GF-D8 (cell line): Measurements from ENCODE around the gene SLC8A1.

Experiments
- DNase-seq: peaks from one replicate; lab custom pipeline; 2025; lab: John Stamatoyannopoulos, UW

Gene SLC8A1

GRCh38 chr2:40420478-40420877 is 31.4 kb downstream of the SLC8A1 start:
- no peak for DNase-seq

- DNase-seq, result no peak
Observed at GRCh38 chr2:40419364-40419762, 32.5 kb downstream of the SLC8A1 start.

GRCh38 chr2:40418614-40419363 is 33.1 kb downstream of the SLC8A1 start:
- no peak for DNase-seq

GRCh38 chr2:40416486-40416885 is 35.4 kb downstream of the SLC8A1 start:
- DNase-seq, result no peak

- no peak for DNase-seq
Observed at GRCh38 chr2:40415391-40415790, 36.5 kb downstream of the SLC8A1 start.

- no peak for DNase-seq
Observed at GRCh38 chr2:40412456-40412855, 39.4 kb downstream of the SLC8A1 start.

GRCh38 chr2:40410695-40411094 is 41.2 kb downstream of the SLC8A1 start:
- DNase-seq, result no peak

GRCh38 chr2:40409734-40410133 is 42.2 kb downstream of the SLC8A1 start:
- no peak for DNase-seq

GRCh38 chr2:40406485-40407289 is 45.2 kb downstream of the SLC8A1 start:
- no peak for DNase-seq

- DNase-seq, result no peak
Observed at GRCh38 chr2:40405465-40405864, 46.4 kb downstream of the SLC8A1 start.

- DNase-seq, result no peak
Observed at GRCh38 chr2:40404517-40404916, 47.4 kb downstream of the SLC8A1 start.

- DNase-seq, result no peak
Observed at GRCh38 chr2:40403233-40403836, 48.6 kb downstream of the SLC8A1 start.

GRCh38 chr2:40401896-40402295 is 50.0 kb downstream of the SLC8A1 start:
- no peak for DNase-seq

GRCh38 chr2:40400336-40400953 is 51.4 kb downstream of the SLC8A1 start:
- no peak for DNase-seq

- no peak for DNase-seq
Observed at GRCh38 chr2:40397765-40398164, 54.1 kb downstream of the SLC8A1 start.

GRCh38 chr2:40396124-40396523 is 55.8 kb downstream of the SLC8A1 start:
- DNase-seq, result no peak

- no peak for DNase-seq
Observed at GRCh38 chr2:40395169-40396073, 56.5 kb downstream of the SLC8A1 start.

- no peak for DNase-seq
Observed at GRCh38 chr2:40394597-40394996, 57.3 kb downstream of the SLC8A1 start.

GRCh38 chr2:40394031-40394430 is 57.9 kb downstream of the SLC8A1 start:
- DNase-seq, result no peak

GRCh38 chr2:40388161-40388560 is 63.7 kb downstream of the SLC8A1 start:
- DNase-seq, result no peak

GRCh38 chr2:40386177-40386576 is 65.7 kb downstream of the SLC8A1 start:
- DNase-seq, result no peak
